ENCODE measurements around the gene RNF144A. TPM values are rescaled to one million over a fixed set of nuclear protein-coding genes. Genes with fewer than 3 reads are reported as not detected.

The RNF144A gene
- total and polyA plus RNA-seq, 12 donors = 13.0 to 103 (median 42.3) TPM

- peak overlapping the region in 2 of 5 donors; percentile 72 to 77 for H3K27ac ChIP-seq
- WGBS, 4 donors = 75 to 92% (median 76%) methylated on average over 9 of the region's 9 CpGs
- peak in 1 of 7 donors; percentile 47 for DNase-seq
- no peaks in the 10 kb centered on the region for H3K36me3 ChIP-seq (replicated peaks in 1 of 2)
- peaks cover 49 to 83% of the 10 kb centered on the region in 2 donors for H3K4me1 ChIP-seq (replicated peaks in 1 of 2)
- no peaks in the 10 kb centered on the region for H3K9me3 ChIP-seq (replicated peaks in 1 of 3)
- intact Hi-C loops (cut with DNase I) = no loop called here
- no peaks in the 10 kb centered on the region for H3K27me3 ChIP-seq
- TF ChIP-seq, protein P1, sequence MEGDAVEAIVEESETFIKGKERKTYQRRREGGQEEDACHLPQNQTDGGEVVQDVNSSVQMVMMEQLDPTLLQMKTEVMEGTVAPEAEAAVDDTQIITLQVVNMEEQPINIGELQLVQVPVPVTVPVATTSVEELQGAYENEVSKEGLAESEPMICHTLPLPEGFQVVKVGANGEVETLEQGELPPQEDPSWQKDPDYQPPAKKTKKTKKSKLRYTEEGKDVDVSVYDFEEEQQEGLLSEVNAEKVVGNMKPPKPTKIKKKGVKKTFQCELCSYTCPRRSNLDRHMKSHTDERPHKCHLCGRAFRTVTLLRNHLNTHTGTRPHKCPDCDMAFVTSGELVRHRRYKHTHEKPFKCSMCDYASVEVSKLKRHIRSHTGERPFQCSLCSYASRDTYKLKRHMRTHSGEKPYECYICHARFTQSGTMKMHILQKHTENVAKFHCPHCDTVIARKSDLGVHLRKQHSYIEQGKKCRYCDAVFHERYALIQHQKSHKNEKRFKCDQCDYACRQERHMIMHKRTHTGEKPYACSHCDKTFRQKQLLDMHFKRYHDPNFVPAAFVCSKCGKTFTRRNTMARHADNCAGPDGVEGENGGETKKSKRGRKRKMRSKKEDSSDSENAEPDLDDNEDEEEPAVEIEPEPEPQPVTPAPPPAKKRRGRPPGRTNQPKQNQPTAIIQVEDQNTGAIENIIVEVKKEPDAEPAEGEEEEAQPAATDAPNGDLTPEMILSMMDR (IDR thresholded peaks at IDR 0.05) = no peak
- no peak for TF ChIP-seq POLR2A (IDR thresholded peaks at IDR 0.05)
- no peak overlapping the region for H3K4me3 ChIP-seq
Observed at GRCh38 chr2:6928452-6928851, 11.2 kb downstream of the RNF144A start.

GRCh38 chr2:6929196-6929819 lies 12.1 kb downstream of the RNF144A start:
- no peak overlapping the region for H3K4me3 ChIP-seq
- H3K4me1 ChIP-seq (replicated peaks in 1 of 2) = peaks cover 49 to 81% of the 10 kb centered on the region in 2 donors
- DNase-seq = peak in 1 of 7 donors; percentile 31
- H3K27me3 ChIP-seq = no peaks in the 10 kb centered on the region
- H3K9me3 ChIP-seq (replicated peaks in 1 of 3) = no peaks in the 10 kb centered on the region
- intact Hi-C loops (cut with DNase I) = no loop called here
- WGBS, 4 donors = 54 to 65% (median 62%) methylated on average over 6 of the region's 6 CpGs
- H3K36me3 ChIP-seq (replicated peaks in 1 of 2) = no peaks in the 10 kb centered on the region
- TF ChIP-seq, protein P1 (IDR thresholded peaks at IDR 0.05) = no peak
- TF ChIP-seq POLR2A (IDR thresholded peaks at IDR 0.05) = no peak
- H3K27ac ChIP-seq = peak overlapping the region in 1 of 5 donors; percentile 72

DNA sequence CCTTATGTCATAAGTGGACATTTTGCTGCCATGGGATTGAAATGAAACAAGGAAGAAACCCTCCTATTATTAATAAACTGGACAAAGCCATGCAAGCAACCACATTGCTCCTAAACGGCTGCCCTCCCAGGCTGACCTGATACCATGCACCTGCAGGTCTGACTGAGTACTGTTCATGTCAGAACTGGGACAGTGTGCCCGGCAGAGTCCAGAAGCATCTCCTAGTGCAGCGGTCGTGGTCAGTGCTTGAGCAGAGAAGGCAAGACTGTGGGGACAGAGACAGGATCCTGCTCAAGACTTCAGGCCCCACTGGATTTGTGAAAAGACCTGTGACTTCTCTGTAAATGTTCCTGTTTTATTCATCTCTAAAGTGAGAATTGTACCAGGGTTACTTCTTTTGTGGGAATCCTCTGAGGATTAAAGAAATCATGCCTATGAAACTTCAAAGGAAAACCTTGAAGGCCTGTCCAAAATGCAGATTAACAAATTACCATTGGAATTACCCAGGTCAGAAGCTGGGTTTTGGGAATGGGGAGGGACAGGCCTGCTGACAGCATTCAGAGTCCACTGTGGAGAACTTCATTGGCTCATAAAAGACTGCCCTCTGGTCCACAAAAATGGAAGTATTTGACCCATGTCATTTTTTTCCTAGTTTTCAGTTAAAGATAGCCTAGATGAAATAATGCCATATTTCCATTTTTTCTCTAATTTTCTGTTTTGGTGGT lies 13.9 kb downstream of the RNF144A start:
- WGBS, 4 donors = 43 to 74% (median 55%) methylated on average over 4 of the region's 4 CpGs
- H3K27ac ChIP-seq = peak overlapping the region in 4 of 5 donors; percentile 3 to 56 (median 40)

GRCh38 chr2:6931753-6932152 lies 14.5 kb downstream of the RNF144A start:
- DNase-seq = no peak
- H3K9me3 ChIP-seq (replicated peaks in 1 of 3) = no peaks in the 10 kb centered on the region
- H3K27ac ChIP-seq = peak overlapping the region in 2 of 5 donors; percentile 28 to 53
- H3K36me3 ChIP-seq (replicated peaks in 1 of 2) = no peaks in the 10 kb centered on the region
- H3K4me3 ChIP-seq = no peak overlapping the region
- TF ChIP-seq POLR2A (IDR thresholded peaks at IDR 0.05) = no peak
- TF ChIP-seq, protein P1 (IDR thresholded peaks at IDR 0.05) = no peak
- 60 to 74% (median 61%) methylated on average over 1 of the region's 1 CpG for WGBS, 4 donors
- H3K27me3 ChIP-seq = no peaks in the 10 kb centered on the region
- intact Hi-C loops (cut with DNase I) = no loop called here
- H3K4me1 ChIP-seq (replicated peaks in 1 of 2) = peaks cover 29 to 56% of the 10 kb centered on the region in 2 donors

More for the DNA sequence above, 13.9 kb downstream of the RNF144A start:
- no peaks in the 10 kb centered on the region for H3K27me3 ChIP-seq
- H3K4me3 ChIP-seq = no peak overlapping the region
- intact Hi-C loops (cut with DNase I) = no loop called here
- TF ChIP-seq POLR2A (IDR thresholded peaks at IDR 0.05) = no peak
- TF ChIP-seq, protein P1 (IDR thresholded peaks at IDR 0.05) = peak in 2 of 6 experiments; percentile 11 to 25
- H3K4me1 ChIP-seq (replicated peaks in 1 of 2) = peaks cover 35 to 63% of the 10 kb centered on the region in 2 donors
- DNase-seq = peak in 1 of 7 donors; percentile 52
- H3K9me3 ChIP-seq (replicated peaks in 1 of 3) = no peaks in the 10 kb centered on the region
- no peaks in the 10 kb centered on the region for H3K36me3 ChIP-seq (replicated peaks in 1 of 2)
